Panc1 (cell line): Measurements from ENCODE around the gene ATP5F1D. TPM values are rescaled to one million over a fixed set of nuclear protein-coding genes. Genes with fewer than 3 reads are reported as not detected.

Experiments used
- ATAC-seq: fragments of 200-7000 bp; cut with Tn5 transposase; 2 replicates; pipeline ENCODE4 v1.9.1; 2020; ENCODE audit warnings: mild to moderate bottlenecking, moderate library complexity
- BruUV-seq: library from RNA; stranded (reverse); fragments of 400-500 nt; replicated peaks from 2 replicates; lab custom pipeline; 2021; lab: Mats Ljungman, UMichigan
- CTCF ChIA-PET: fragments of 300-600 bp; sonication (Branson Sonifier 250); formaldehyde crosslinking; loops from one replicate; lab custom pipeline; 2022; ENCODE audit warnings: antibody characterized with exemption; lab: Charles Lee
- POLR2A ChIA-PET: fragments of 300-600 bp; sonication (Branson Sonifier 250); formaldehyde crosslinking; loops from one replicate; lab custom pipeline; 2022; ENCODE audit warnings: antibody characterized with exemption; lab: Charles Lee
- DNase-seq: peaks from one replicate; pipeline ENCODE4 v3.0.0-alpha.2; 2010; ENCODE audit warnings: low read depth, low spot score
- H3K27ac ChIP-seq: 2 replicates; pipeline ENCODE4 v1.5.1; 2011; ENCODE audit warnings: mild to moderate bottlenecking, low read length, inconsistent platforms
- H3K27me3 ChIP-seq: fragments of 200-500 bp; sonication (Bioruptor generic); 2 replicates; pipeline ENCODE4 v1.6.0; 2014; ENCODE audit warnings: low read length, inconsistent platforms; ENCODE audit not compliant: control insufficient read depth, insufficient read depth
- H3K36me3 ChIP-seq: fragments of 200-500 bp; sonication (Bioruptor generic); 2 replicates; pipeline ENCODE4 v1.5.1; 2014; ENCODE audit warnings: inconsistent platforms, mild to moderate bottlenecking, low read length, moderate library complexity; ENCODE audit not compliant: control insufficient read depth, insufficient read depth
- H3K4me1 ChIP-seq: 2 replicates; pipeline ENCODE4 v1.5.1; 2011; ENCODE audit warnings: inconsistent platforms, mild to moderate bottlenecking, low read length, moderate library complexity; ENCODE audit not compliant: control insufficient read depth, insufficient read depth
- H3K4me3 ChIP-seq, 2 experiments: 2 replicates each; pipeline ENCODE4 v1.5.1; 2011 to 2012; ENCODE audit warnings: low read depth in 2 of 2, low read length in 2 of 2, mild to moderate bottlenecking in 2 of 2, inconsistent platforms in 1 of 2, moderate library complexity in 1 of 2
- H3K9me3 ChIP-seq: fragments of 200-500 bp; sonication (Bioruptor generic); 2 replicates; pipeline ENCODE4 v1.5.1; 2014; ENCODE audit warnings: low read depth, mild to moderate bottlenecking, inconsistent platforms, low read length, moderate library complexity; ENCODE audit not compliant: control insufficient read depth, insufficient read depth
- POLR2AphosphoS5 ChIP-seq: IDR thresholded peaks from 2 replicates; pipeline ENCODE4 v1.6.1; 2012; ENCODE audit warnings: mild to moderate bottlenecking, low read depth, low read length, moderate library complexity
- SIN3A ChIP-seq: IDR thresholded peaks from 2 replicates; pipeline ENCODE4 v1.6.1; 2012; ENCODE audit warnings: low read depth, mild to moderate bottlenecking, low read length, moderate library complexity, borderline replicate concordance; ENCODE audit not compliant: insufficient read depth
- TCF7L2 ChIP-seq: IDR thresholded peaks from 2 replicates; pipeline ENCODE4 v1.6.1; 2011; ENCODE audit warnings: mild to moderate bottlenecking, low read depth, low read length, inconsistent platforms
- in situ Hi-C: cut with HindIII; loops from 2 replicates; pipeline ENCODE4 v1.10.0; 2016; ENCODE audit warnings: low sequenced_read_pairs, low pct_unique_long_range_greater_than_20kb
- intact Hi-C: fragments of 100-400 bp; cut with micrococcal nuclease; formaldehyde crosslinking; loops from one replicate; pipeline ENCODE4 v1.10.0; 2022; ENCODE audit not compliant: unreplicated experiment
- total RNA-seq: library from RNA; stranded (reverse); gene quantifications from one replicate; pipeline ENCODE4 v1.2.1, GENCODE V29; 2021; ENCODE audit not compliant: unreplicated experiment
- TF ChIP-seq, protein P1 (sequence below), 2 experiments: IDR thresholded peaks; 2 replicates each; pipeline ENCODE4 v1.6.1; 2011 to 2012; ENCODE audit warnings: low read depth in 2 of 2, control low read depth in 1 of 2, low read length in 1 of 2, mild to moderate bottlenecking in 1 of 2, moderate library complexity in 1 of 2; ENCODE audit not compliant: insufficient read depth in 1 of 2
- TF ChIP-seq, protein P2 (sequence below): fragments of 450-650 bp; IDR thresholded peaks from 2 replicates; pipeline ENCODE4 v1.5.1; 2017; ENCODE audit warnings: mild to moderate bottlenecking

ATP5F1D gene
- total RNA-seq, 1 experiment from 2014 or later, result 218 TPM

DNA sequence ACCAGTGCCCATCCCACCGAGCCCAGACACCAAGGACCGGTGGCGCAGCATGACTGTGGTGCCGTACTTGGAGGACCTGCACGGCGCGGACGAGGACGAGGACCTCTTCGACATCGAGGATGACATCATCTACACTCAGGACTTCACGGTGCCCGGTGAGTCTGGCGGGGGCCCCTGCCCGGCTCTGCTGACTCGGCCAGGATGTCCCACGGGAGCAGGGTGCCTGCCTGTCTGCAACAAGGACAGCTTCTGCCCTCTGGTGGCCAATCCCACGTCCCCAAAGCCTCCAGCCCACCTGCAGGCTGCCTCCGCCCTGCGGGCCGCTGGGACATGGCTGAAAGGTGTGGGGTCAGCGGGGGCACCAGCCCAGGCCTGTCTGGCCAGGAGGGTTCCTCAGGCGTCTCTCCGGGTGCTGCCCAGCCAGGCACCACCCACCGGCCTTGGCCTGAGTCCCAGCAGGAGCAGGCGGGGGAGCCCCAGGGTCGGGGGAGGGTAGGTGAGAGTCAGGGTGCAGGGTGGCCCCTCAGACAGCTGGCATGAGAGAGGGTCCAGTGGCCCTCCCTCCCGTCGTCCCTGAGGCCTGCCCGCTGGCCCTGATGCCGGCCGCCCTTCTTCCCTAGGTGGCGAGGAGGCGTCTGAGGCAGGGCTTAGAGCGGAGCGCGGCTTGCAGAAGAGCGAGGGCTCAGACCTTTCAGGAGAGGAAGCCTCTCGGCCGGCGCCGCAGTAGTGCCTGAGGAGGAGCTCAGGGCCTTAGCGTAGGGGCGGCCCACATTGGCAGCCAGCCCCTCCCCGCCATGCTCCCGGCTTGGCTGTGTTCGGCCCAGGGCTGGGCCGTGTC is 18.3 kb upstream of the ATP5F1D start:
- peak; percentile 57 for ATAC-seq
- no TSS peak for BruUV-seq
- no peak overlapping the region for H3K27ac ChIP-seq
- H3K27me3 ChIP-seq, result no peaks in the 10 kb centered on the region
- in situ Hi-C loops (no loop called here), intact Hi-C loops (no loop called here)
- DNase-seq, result no peak
- ChIA-PET CTCF (interaction anchor here (0.6 kb wide), 1 partner anchor 11 kb away, joined by 4 read pairs; no protein-coding TSS in a partner anchor), POLR2A (no interaction called here)
- TF ChIP-seq POLR2AphosphoS5 (no peak), TCF7L2 (no peak), SIN3A (no peak)
- TF ChIP-seq, protein P1, sequence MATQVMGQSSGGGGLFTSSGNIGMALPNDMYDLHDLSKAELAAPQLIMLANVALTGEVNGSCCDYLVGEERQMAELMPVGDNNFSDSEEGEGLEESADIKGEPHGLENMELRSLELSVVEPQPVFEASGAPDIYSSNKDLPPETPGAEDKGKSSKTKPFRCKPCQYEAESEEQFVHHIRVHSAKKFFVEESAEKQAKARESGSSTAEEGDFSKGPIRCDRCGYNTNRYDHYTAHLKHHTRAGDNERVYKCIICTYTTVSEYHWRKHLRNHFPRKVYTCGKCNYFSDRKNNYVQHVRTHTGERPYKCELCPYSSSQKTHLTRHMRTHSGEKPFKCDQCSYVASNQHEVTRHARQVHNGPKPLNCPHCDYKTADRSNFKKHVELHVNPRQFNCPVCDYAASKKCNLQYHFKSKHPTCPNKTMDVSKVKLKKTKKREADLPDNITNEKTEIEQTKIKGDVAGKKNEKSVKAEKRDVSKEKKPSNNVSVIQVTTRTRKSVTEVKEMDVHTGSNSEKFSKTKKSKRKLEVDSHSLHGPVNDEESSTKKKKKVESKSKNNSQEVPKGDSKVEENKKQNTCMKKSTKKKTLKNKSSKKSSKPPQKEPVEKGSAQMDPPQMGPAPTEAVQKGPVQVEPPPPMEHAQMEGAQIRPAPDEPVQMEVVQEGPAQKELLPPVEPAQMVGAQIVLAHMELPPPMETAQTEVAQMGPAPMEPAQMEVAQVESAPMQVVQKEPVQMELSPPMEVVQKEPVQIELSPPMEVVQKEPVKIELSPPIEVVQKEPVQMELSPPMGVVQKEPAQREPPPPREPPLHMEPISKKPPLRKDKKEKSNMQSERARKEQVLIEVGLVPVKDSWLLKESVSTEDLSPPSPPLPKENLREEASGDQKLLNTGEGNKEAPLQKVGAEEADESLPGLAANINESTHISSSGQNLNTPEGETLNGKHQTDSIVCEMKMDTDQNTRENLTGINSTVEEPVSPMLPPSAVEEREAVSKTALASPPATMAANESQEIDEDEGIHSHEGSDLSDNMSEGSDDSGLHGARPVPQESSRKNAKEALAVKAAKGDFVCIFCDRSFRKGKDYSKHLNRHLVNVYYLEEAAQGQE (IDR thresholded peaks at IDR 0.05; ENCODE audit: insufficient read depth in 1 of 2, low read depth in 2 of 2, low read length in 1 of 2), result no peak
- TF ChIP-seq, protein P2, sequence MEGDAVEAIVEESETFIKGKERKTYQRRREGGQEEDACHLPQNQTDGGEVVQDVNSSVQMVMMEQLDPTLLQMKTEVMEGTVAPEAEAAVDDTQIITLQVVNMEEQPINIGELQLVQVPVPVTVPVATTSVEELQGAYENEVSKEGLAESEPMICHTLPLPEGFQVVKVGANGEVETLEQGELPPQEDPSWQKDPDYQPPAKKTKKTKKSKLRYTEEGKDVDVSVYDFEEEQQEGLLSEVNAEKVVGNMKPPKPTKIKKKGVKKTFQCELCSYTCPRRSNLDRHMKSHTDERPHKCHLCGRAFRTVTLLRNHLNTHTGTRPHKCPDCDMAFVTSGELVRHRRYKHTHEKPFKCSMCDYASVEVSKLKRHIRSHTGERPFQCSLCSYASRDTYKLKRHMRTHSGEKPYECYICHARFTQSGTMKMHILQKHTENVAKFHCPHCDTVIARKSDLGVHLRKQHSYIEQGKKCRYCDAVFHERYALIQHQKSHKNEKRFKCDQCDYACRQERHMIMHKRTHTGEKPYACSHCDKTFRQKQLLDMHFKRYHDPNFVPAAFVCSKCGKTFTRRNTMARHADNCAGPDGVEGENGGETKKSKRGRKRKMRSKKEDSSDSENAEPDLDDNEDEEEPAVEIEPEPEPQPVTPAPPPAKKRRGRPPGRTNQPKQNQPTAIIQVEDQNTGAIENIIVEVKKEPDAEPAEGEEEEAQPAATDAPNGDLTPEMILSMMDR, result peak; percentile 79
- no peak overlapping the region for H3K4me3 ChIP-seq
- H3K4me1 ChIP-seq, result no peaks in the 10 kb centered on the region; the same call in 1 of the 2 replicates
- H3K36me3 ChIP-seq, result no peaks in the 10 kb centered on the region
- H3K9me3 ChIP-seq, result no peaks in the 10 kb centered on the region

DNA sequence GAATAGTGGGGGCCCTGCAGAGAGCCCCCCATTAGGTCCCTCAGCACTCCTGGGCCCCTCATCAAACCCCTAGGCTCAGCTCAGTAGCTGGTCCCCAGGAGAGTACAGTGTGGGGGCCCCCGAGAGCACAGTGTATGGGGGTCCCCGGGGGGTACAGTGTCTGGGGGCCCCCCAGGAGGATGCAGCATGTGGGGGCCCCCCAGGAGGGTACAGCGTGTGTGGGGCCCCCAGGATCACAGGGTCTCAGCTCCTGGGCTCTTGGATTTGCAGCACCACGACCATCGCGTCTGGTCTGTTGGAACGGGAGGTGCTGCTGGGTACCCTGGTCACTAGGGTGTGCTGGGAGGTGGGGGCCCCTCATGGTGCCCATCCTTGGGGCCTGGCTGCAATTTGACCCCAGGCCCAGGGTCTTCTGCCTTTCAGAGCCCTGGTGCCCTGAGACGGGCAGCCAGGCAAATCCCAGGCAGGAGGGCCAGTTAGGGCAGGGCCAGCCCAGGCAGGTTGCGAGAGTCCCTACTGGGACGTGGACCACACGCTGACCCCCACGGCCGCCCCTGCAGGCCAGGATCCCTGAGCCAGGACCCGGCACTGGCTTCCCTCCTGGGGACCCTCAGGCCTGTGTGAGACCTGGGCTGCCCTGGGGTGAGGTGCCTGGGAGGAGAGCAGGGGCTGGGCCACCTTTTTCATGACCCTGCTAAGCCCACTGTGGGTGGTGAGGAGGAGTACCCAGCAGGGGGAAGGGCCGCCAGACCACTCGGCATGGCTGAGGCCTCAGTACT is 17.3 kb upstream of the ATP5F1D start:
- POLR2A ChIA-PET, result no interaction called here
- CTCF ChIA-PET, result no interaction called here
- DNase-seq, result no peak
- intact Hi-C loops (no loop called here), in situ Hi-C loops (no loop called here)
- Histone ChIP-seq H3K27ac (no peak overlapping the region), H3K9me3 (no peaks in the 10 kb centered on the region), H3K36me3 (no peaks in the 10 kb centered on the region), H3K4me1 (no peaks in the 10 kb centered on the region; the same call in 1 of the 2 replicates), H3K27me3 (no peaks in the 10 kb centered on the region), H3K4me3 (no peak overlapping the region)
- no peak for TF ChIP-seq SIN3A
- TF ChIP-seq POLR2AphosphoS5, result no peak
- no peak for TF ChIP-seq TCF7L2
- TF ChIP-seq, protein P2, result no peak
- TF ChIP-seq, protein P1 (IDR thresholded peaks at IDR 0.05; ENCODE audit: insufficient read depth in 1 of 2, low read depth in 2 of 2, low read length in 1 of 2), result no peak
- ATAC-seq, result no peak
- BruUV-seq, result no TSS peak
